GM20000 (cell line): ENCODE data around the gene ZNF557.
"Not testable (repeated sequence)": the region's sequence is repeated elsewhere in the genome, so short reads cannot be mapped to it uniquely, and the experiment has no call there.

Experiments used
- DNase-seq: peaks from one replicate; pipeline ENCODE4 v3.0.0; 2012; ENCODE audit warnings: low spot score
- CTCF ChIP-seq: IDR thresholded peaks from 2 replicates; pipeline ENCODE4 v1.5.1; 2012; ENCODE audit warnings: mild to moderate bottlenecking, control low read depth; ENCODE audit errors: extremely low read depth, missing control alignments

Gene ZNF557

GRCh38 chr19:7063764-7064418 lies 5.6 kb upstream of the ZNF557 start:
- TF ChIP-seq CTCF: no peak
- no peak for DNase-seq

- DNase-seq: not testable (repeated sequence)
Observed at GRCh38 chr19:7067122-7067521, 2.4 kb upstream of the ZNF557 start.

GRCh38 chr19:7067716-7068115 lies 1.8 kb upstream of the ZNF557 start:
- DNase-seq: no peak
- TF ChIP-seq CTCF: no peak

- DNase-seq: no peak
- no peak for TF ChIP-seq CTCF
Observed at GRCh38 chr19:7068599-7068998, 904 bp upstream of the ZNF557 start.

GRCh38 chr19:7069904-7070226 lies 362 bp downstream of the ZNF557 start:
- no peak for DNase-seq
- TF ChIP-seq CTCF: no peak

- no peak for TF ChIP-seq CTCF
- no peak for DNase-seq
Observed at GRCh38 chr19:7072541-7072940, 3.0 kb downstream of the ZNF557 start.

- no peak for DNase-seq
- TF ChIP-seq CTCF: no peak
Observed at GRCh38 chr19:7074705-7075282, 5.3 kb downstream of the ZNF557 start.

- no peak for TF ChIP-seq CTCF
- no peak for DNase-seq
Observed at GRCh38 chr19:7076151-7076550, 6.6 kb downstream of the ZNF557 start.
